Measurements from ENCODE around the gene LIPJ. TPM values are rescaled to one million over a fixed set of nuclear protein-coding genes. Genes with fewer than 3 reads are reported as not detected.

LIPJ gene
- total and polyA plus RNA-seq, 8 donors, result 0.55 to 5.3 (median 0.92) TPM; not detected in 5

DNA sequence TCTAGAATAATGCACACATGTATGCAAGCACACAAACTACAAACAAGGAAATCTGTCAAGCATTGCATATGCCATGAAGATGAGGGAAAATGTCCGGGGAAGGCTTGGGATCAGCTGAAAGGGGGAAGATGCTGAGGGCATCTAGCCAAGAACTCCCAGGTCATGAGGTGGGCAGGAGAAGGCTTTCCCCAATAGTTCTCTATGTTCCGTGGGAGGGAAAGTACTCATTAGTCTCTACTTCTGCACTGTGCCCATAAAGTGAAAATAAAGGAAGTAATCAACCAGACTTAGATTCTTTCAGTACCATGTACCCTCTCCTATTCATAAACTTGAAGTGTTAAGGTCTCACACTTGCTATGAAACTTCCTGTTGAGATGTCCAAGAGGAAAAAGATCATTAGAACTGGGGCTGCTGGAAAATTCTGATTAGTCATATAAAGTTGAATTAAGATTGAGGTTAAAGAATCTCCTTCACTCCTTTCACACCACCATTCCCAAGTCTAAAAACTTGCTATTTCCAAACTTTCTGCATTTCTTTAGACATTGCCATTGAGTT, 60.6 kb downstream of the LIPJ start:
- 24 to 52% (median 38%) methylated on average over 2 of the region's 2 CpGs for WGBS, 5 donors
- Histone ChIP-seq H3K4me1 (peaks cover 0 to 31% (median 12%) of the 10 kb centered on the region in 4 donors), H3K9me3 (no peaks in the 10 kb centered on the region), H3K4me3 (no peak overlapping the region), H3K36me3 (no peaks in the 10 kb centered on the region), H3K27me3 (no peaks in the 10 kb centered on the region), H3K27ac (peak overlapping the region in 4 of 5 donors; percentile 15 to 69 (median 40))
- no peak for TF ChIP-seq POLR2A (IDR thresholded peaks at IDR 0.05)
- no peak for TF ChIP-seq EP300 (IDR thresholded peaks at IDR 0.05)
- no peak for TF ChIP-seq CTCF (IDR thresholded peaks at IDR 0.05)
- TF ChIP-seq POLR2AphosphoS5 (IDR thresholded peaks at IDR 0.05), result no peak
- intact Hi-C loops (cut with DNase I; ENCODE audit: low total_unique reads), result no loop called here
- no peak for DNase-seq

DNA sequence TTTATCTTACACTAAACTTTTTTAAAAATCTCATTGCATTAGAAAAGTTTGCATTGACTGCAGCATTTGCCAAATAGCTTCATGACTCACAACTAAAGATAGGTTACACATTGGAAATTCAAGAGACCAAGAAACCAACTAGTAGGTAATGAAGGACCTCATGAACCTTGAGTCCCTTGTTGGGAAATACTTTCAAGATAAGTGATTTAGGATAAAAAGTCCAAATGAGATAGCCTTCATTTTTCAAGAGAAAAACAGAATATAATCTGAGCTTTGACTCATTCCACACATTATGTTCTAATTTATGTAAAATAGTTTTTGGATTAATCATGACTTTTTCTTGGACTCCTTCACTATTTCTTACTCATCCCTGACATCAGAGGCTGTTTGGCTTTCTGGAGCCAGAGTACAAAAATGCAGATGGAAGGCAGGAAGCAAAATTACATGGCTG, 64.6 kb downstream of the LIPJ start:
- intact Hi-C loops (cut with DNase I; ENCODE audit: low total_unique reads), result no loop called here
- peaks cover 0 to 19% (median 6%) of the 10 kb centered on the region in 4 donors for H3K4me1 ChIP-seq
- H3K27me3 ChIP-seq, result no peaks in the 10 kb centered on the region
- peak in 1 of 2 donors; percentile 65 for DNase-seq
- TF ChIP-seq POLR2AphosphoS5 (IDR thresholded peaks at IDR 0.05), result peak in 1 of 3 donors; percentile 27
- TF ChIP-seq POLR2A (IDR thresholded peaks at IDR 0.05), result no peak
- H3K9me3 ChIP-seq, result no peaks in the 10 kb centered on the region
- H3K27ac ChIP-seq, result peak overlapping the region in 1 of 5 donors; percentile 5
- no peaks in the 10 kb centered on the region for H3K36me3 ChIP-seq
- H3K4me3 ChIP-seq, result no peak overlapping the region

DNA sequence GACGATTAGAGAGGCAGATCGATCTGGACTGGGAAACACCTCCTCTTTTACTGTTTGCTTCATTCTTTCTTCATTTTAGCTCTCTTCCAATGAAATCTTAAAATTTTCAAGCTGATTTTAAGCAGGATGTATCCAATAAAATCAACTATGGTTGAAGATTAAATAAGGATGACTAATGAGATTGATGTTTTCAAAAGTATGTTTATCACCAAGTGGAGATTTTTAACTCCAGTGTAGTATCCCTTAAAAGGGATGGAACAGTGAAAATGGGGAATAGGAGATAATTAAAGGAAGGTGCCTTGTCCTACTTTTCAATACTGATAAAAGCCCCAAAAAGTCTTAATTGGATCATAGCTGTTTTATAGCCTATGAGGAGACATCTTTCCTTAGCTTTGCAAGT, 66.1 kb downstream of the LIPJ start:
- peaks cover 0 to 21% (median 6%) of the 10 kb centered on the region in 4 donors for H3K4me1 ChIP-seq
- DNase-seq, result no peak
- no peak overlapping the region for H3K4me3 ChIP-seq
- TF ChIP-seq POLR2AphosphoS5 (IDR thresholded peaks at IDR 0.05) (no peak), POLR2A (IDR thresholded peaks at IDR 0.05) (no peak), CTCF (IDR thresholded peaks at IDR 0.05) (no peak), EP300 (IDR thresholded peaks at IDR 0.05) (no peak)
- no peak overlapping the region for H3K27ac ChIP-seq
- H3K36me3 ChIP-seq, result no peaks in the 10 kb centered on the region
- 88 to 94% (median 92%) methylated on average over 2 of the region's 2 CpGs for WGBS, 5 donors
- H3K27me3 ChIP-seq, result no peaks in the 10 kb centered on the region
- intact Hi-C loops (cut with DNase I; ENCODE audit: low total_unique reads), result no loop called here
- H3K9me3 ChIP-seq, result no peaks in the 10 kb centered on the region

Small RNA genes lying within 50 kb of the gene (small RNA-seq; reads per million reads assigned to genes)
- gene RF00019, result 0 reads per million in 4 donors

Other genes starting within 250 kb of the LIPJ start
- gene RNLS, start 3.4 kb upstream of the LIPJ start, total RNA-seq, result 10 to 100 TPM in 1 of 5 donors, 1 to 10 TPM in 2, not detected in 2; 6.7 to 12.0 (median 9.5) TPM
- gene RNLS, start 3.4 kb upstream of the LIPJ start, polyA plus RNA-seq, result 10 to 100 TPM; 11.2 to 21.5 (median 18.5) TPM
- over 10,000 TPM in 2 of 5 donors, 1,000 to 10,000 TPM in 1, 100 to 1,000 TPM in 2; 201 to 18,610 (median 2,926) TPM for gene LIPF, start 77.7 kb downstream of the LIPJ start, total RNA-seq
- over 10,000 TPM; 15,849 to 36,465 (median 28,381) TPM for gene LIPF, start 77.7 kb downstream of the LIPJ start, polyA plus RNA-seq
- not detected for gene LIPK, start 119.5 kb downstream of the LIPJ start, total RNA-seq
- not detected for gene LIPK, start 119.5 kb downstream of the LIPJ start, polyA plus RNA-seq
- gene LIPN, start 173.3 kb downstream of the LIPJ start, total RNA-seq, result 1 to 10 TPM in 1 of 5 donors, not detected in 4; 1.1 TPM
- gene LIPN, start 173.3 kb downstream of the LIPJ start, polyA plus RNA-seq, result not detected
- not detected for gene LIPM, start 216.0 kb downstream of the LIPJ start, total RNA-seq
- not detected for gene LIPM, start 216.0 kb downstream of the LIPJ start, polyA plus RNA-seq